ENCODE measurements around the gene NFAM1. TPM values are rescaled to one million over a fixed set of nuclear protein-coding genes. Genes with fewer than 3 reads are reported as not detected.

Gene NFAM1
- total RNA-seq, 2 experiments from 2014 or later: 0.10 to 0.15 TPM

DNA sequence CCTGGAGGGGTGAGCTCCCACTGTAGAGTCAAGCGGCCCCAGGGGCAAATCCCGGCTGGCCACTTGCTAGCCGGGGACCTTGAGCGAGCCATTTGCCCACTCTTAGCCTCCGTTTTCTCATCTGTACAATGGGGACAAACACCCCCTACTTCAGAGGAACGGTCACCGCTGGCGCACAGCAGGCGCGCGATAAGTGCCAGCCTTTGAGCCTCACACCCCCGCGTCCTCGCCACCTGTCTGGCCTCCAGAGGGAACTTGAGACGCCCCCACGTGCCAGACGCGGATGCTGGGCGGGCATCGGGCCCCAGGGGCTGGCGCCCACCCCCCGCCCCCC, 89.1 kb downstream of the NFAM1 start:
- no peaks in the 10 kb centered on the region for H3K36me3 Mint-ChIP-seq (ENCODE audit: low read depth)
- no peak overlapping the region for H3K27ac Mint-ChIP-seq
- no peaks in the 10 kb centered on the region for H3K27me3 Mint-ChIP-seq (ENCODE audit: low read depth)
- no peaks in the 10 kb centered on the region for H3K9me3 Mint-ChIP-seq
- DNase-seq: no peak
- intact Hi-C loops (cut with micrococcal nuclease): no loop called here
- peaks cover 6% of the 10 kb centered on the region for H3K4me1 Mint-ChIP-seq (ENCODE audit: low read depth)
- CTCF ChIA-PET: no interaction called here
- H3K4me3 Mint-ChIP-seq: peak overlapping the region; percentile 61

DNA sequence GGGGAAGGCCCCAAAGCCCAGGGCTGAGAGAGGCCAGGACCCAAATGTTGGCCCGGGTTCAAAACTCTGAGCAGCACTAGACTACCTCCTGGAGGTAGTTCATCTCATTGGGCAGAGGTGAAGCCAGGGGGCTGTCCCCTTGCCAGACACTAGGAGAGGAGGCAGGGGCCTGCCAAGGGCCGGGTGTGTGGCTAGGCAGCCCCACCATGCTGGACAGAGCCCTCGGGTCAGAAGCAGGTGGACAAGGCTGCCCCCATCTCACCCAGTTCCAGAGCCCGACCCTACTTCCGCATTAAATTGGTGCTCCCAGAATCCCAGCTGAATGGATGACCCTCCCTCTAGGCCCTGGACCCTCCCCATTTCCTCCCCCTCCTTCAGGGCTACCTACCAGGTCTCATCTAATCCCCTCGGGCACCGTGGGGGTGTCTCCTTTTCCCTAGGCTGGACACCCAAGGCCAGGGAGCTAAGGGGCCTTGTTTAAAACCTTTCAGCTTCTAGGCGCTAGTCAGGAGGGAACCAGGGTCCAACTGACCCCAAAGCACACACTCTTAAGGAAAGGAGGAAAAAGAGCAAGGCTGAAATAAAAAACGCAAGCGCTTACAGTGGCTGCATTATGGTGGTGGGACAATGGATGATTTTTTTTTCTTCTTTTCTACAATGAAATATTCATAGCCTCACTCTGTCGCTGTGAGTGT, 89.6 kb downstream of the NFAM1 start:
- Mint-ChIP-seq H3K9me3 (no peaks in the 10 kb centered on the region), H3K36me3 (ENCODE audit: low read depth) (no peaks in the 10 kb centered on the region), H3K4me3 (peak overlapping the region; percentile 61), H3K4me1 (ENCODE audit: low read depth) (peaks cover 6% of the 10 kb centered on the region), H3K27ac (no peak overlapping the region), H3K27me3 (ENCODE audit: low read depth) (no peaks in the 10 kb centered on the region)
- no peak for DNase-seq
- CTCF ChIA-PET: no interaction called here
- intact Hi-C loops (cut with micrococcal nuclease): no loop called here

DNA sequence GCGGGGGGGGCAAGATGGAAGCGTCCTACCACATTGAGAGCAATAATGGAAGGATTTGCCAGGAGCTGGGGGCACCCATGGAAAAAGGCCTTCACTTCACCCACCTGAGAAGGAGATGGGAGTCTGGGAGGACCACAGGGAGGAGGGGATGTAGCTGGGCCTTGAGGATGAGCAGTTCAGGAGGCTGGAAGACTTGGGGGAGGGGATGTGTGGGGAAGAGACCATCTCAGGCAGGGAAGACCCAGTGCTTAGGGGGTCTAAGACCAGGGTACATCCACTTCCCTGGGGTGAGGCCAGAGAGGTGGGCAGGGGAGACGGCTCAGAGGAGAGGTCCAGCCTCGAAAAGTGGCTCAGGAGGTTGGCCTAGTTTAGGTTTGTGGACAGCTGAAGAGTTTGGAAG, 90.4 kb downstream of the NFAM1 start:
- no peaks in the 10 kb centered on the region for H3K9me3 Mint-ChIP-seq
- H3K4me3 Mint-ChIP-seq: no peak overlapping the region
- no peaks in the 10 kb centered on the region for H3K27me3 Mint-ChIP-seq (ENCODE audit: low read depth)
- no peak for DNase-seq
- H3K27ac Mint-ChIP-seq: no peak overlapping the region
- no peaks in the 10 kb centered on the region for H3K36me3 Mint-ChIP-seq (ENCODE audit: low read depth)
- intact Hi-C loops (cut with micrococcal nuclease): no loop called here
- peaks cover 6% of the 10 kb centered on the region for H3K4me1 Mint-ChIP-seq (ENCODE audit: low read depth)
- CTCF ChIA-PET: no interaction called here

DNA sequence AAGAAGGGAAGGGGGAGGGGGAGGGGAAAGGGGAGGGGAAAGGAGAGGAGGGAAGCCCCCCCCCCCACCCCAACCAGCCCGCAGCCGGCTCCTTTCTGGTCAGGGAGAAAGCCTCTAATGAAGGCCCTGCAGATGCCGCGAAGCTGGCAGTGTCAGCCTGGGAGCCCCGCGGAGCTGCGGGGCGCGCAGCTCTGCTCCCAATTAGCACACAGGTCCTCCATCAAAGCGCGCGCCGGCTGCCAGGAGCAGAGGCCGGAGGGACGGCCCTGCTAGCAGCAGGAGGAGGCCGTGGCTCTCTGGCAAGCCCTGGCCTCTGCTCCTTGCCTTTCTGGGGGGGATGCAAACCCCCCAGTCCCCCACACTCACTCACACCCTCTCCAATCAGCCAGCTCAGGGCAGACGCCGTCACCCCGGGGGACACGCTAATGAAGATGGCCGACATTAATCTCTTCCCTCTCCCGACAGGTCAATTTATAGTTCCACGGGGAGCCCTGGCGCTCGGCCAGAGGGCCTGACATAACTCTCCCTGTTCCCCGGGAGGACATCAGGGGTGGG, 91.3 kb downstream of the NFAM1 start:
- Mint-ChIP-seq H3K4me3 (no peak overlapping the region), H3K27ac (no peak overlapping the region)
- CTCF ChIA-PET: no interaction called here

DNA sequence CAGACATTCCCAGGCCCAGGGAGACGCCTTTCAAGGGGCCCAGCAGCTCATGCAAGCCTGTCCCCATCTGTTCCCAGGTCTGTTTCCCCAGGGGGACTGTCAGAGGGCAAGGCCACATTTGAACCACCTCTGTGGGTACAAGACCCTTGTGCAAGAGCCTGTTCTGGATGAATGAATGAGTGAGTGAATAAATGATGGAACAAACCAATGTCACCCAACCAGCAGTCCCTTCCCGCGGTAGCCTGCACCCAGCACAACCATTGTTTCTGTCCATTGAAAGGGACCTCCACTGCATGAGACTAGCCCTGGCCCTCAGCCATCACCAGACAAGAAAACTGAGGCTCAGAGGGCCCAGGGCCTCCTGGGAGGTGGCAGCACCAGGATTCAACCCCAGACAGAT, 92.1 kb downstream of the NFAM1 start:
- no peak overlapping the region for H3K27ac Mint-ChIP-seq
- H3K4me3 Mint-ChIP-seq: no peak overlapping the region
- intact Hi-C loops (cut with micrococcal nuclease): no loop called here
- peaks cover 9% of the 10 kb centered on the region for H3K4me1 Mint-ChIP-seq (ENCODE audit: low read depth)
- CTCF ChIA-PET: no interaction called here
- no peaks in the 10 kb centered on the region for H3K36me3 Mint-ChIP-seq (ENCODE audit: low read depth)
- H3K9me3 Mint-ChIP-seq: no peaks in the 10 kb centered on the region
- DNase-seq: no peak
- no peaks in the 10 kb centered on the region for H3K27me3 Mint-ChIP-seq (ENCODE audit: low read depth)

More for the DNA sequence above, 91.3 kb downstream of the NFAM1 start:
- Mint-ChIP-seq H3K4me1 (ENCODE audit: low read depth) (peaks cover 6% of the 10 kb centered on the region), H3K27me3 (ENCODE audit: low read depth) (no peaks in the 10 kb centered on the region), H3K36me3 (ENCODE audit: low read depth) (no peaks in the 10 kb centered on the region), H3K9me3 (no peaks in the 10 kb centered on the region)
- DNase-seq: no peak
- intact Hi-C loops (cut with micrococcal nuclease): no loop called here

DNA sequence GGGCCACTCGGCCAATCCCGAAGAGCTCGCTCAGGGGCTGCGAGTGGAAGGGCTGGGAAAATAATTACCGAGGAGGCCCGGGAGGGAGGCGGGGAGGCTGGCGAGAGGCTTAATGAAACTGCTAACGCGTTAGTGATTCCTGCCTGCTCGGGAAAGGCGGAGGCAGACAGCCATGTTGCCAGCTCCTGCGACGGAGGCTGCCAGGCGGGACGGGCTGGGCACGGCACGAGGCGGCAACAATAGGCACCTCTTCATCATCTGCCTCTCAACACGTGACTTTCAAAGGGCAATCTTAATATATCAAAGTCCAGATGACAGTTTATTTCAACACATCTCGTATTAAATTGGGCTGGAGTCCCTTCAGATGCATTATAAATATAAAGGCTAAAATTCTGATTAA, 93.7 kb downstream of the NFAM1 start:
- Mint-ChIP-seq H3K4me3 (no peak overlapping the region), H3K27ac (no peak overlapping the region), H3K9me3 (no peaks in the 10 kb centered on the region), H3K27me3 (ENCODE audit: low read depth) (no peaks in the 10 kb centered on the region), H3K4me1 (ENCODE audit: low read depth) (peaks cover 10% of the 10 kb centered on the region), H3K36me3 (ENCODE audit: low read depth) (no peaks in the 10 kb centered on the region)
- CTCF ChIA-PET: no interaction called here
- DNase-seq: no peak
- intact Hi-C loops (cut with micrococcal nuclease): no loop called here

DNA sequence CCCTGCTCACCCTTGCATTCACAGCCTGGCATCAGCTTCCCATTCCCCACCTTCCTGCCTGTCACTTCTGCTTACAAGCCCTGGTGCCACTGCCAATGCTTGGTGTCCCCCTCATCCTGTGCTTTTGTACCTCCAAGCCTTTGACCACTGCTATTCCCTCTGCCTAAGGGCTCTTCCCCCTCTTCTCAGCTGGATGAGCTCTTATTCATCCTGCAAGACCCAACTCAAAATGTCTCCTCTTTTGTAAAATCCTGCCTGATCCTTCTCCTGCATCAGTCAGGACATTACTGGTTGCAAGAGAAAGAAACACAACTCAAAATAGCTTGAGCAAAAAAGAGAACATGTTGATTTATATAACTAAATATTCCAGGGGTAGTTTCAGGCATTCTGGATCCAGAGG, 94.8 kb downstream of the NFAM1 start:
- no peak overlapping the region for H3K27ac Mint-ChIP-seq
- no peak overlapping the region for H3K4me3 Mint-ChIP-seq
- CTCF ChIA-PET: interaction anchor here (0.6 kb wide), 1 partner anchor 40 kb away, joined by 3 read pairs; no protein-coding TSS in a partner anchor
- no peaks in the 10 kb centered on the region for H3K9me3 Mint-ChIP-seq
- intact Hi-C loops (cut with micrococcal nuclease): no loop called here
- peaks cover 8% of the 10 kb centered on the region for H3K4me1 Mint-ChIP-seq (ENCODE audit: low read depth)
- H3K27me3 Mint-ChIP-seq (ENCODE audit: low read depth): no peaks in the 10 kb centered on the region
- DNase-seq: no peak
- H3K36me3 Mint-ChIP-seq (ENCODE audit: low read depth): no peaks in the 10 kb centered on the region

DNA sequence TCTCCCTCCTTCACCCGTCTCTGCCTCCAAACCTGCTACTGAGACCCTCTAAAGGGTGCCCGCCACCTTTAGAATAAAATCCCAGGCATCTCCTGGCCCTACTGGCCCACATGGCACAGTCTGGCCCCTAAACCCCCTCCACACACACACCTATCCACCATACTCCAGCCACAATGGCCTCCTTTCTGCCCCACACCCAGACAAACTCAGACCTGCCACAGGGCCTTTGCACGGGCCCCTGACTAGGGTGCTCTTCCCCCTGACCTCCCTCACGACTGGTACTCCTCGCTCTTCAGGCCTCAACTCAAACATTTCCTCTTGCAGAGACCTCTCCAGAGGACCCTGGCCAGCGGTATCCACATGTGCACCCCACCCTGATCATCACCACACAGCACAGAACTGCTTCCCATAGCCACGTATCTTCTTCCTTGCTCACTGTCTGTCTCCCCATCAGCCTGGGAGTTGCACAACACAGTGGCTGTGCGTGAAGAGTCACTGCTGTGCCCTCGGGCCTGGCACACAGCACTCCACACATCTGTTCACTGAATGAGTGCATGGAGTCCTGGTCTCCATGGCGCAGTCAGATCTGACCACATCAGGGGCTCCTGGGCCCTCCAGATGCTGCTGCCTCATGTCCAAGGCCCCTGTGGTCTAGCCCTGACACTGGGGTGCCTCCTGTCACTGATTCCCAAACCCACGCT, 95.5 kb downstream of the NFAM1 start:
- intact Hi-C loops (cut with micrococcal nuclease): no loop called here
- CTCF ChIA-PET: interaction anchor here (0.6 kb wide), 1 partner anchor 41 kb away, joined by 3 read pairs; no protein-coding TSS in a partner anchor
- no peak for DNase-seq
- Mint-ChIP-seq H3K9me3 (no peaks in the 10 kb centered on the region), H3K4me3 (no peak overlapping the region), H3K27me3 (ENCODE audit: low read depth) (no peaks in the 10 kb centered on the region), H3K36me3 (ENCODE audit: low read depth) (no peaks in the 10 kb centered on the region), H3K4me1 (ENCODE audit: low read depth) (peaks cover 6% of the 10 kb centered on the region), H3K27ac (no peak overlapping the region)

DNA sequence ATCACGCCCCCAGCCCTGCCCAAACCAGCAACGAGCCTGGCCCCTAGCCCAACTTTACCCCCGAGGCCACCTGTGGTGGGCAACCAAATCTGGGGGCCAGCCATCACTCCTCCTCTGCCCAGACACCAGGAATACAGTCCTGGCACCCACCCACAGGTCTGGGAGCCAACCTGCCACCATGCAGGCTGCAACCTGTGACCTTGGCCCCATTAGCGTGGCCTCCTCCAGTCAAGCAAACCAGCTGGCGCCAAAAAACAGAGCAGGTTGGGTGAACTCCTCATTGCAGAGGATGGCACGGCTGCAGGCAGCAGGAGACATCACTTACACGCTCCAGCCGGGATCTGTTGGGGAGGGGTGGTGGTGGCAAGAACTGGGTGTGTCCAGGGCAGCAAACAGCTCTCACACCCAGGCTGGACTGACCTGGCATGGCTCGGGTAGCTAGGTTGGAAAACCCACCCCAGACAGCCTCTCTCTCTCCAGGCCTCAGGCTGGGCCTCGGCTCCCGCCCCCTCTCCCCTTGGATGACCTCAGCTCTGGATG, 96.3 kb downstream of the NFAM1 start:
- Mint-ChIP-seq H3K27me3 (ENCODE audit: low read depth) (no peaks in the 10 kb centered on the region), H3K4me3 (no peak overlapping the region), H3K9me3 (no peaks in the 10 kb centered on the region), H3K4me1 (ENCODE audit: low read depth) (peaks cover 6% of the 10 kb centered on the region), H3K27ac (no peak overlapping the region), H3K36me3 (ENCODE audit: low read depth) (no peaks in the 10 kb centered on the region)
- intact Hi-C loops (cut with micrococcal nuclease): no loop called here
- no peak for DNase-seq
- CTCF ChIA-PET: no interaction called here

DNA sequence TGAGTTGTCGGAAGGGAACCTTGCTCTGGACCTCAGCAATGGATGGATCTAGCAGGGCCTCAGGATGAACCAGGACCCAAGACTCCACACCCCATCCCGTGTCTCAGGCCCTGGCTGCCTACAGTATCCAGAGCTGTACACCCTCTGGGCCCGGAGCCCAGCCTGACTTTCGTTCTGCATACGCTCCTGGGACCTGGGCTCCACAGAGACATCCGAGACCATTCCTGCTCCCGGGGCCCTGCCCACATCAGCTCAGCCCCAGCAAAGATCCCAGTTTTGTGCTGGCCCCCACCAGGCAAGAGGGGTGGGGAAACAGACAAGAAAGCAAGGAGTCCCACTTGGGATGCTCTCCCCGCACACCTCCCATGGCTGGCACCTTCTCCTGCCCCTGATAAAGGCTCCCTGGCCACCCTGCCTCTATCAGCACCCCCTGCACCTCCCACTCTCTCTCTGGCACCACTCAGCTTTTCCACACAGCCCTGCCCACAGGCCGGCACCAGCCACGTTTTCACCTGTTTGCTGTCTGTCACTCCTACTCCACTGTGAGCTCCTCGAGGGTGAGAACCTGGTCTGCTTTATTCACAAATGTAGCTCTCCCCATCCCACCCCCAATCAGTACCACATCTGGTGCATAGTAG, 97.2 kb downstream of the NFAM1 start:
- Mint-ChIP-seq H3K27ac (no peak overlapping the region), H3K4me3 (no peak overlapping the region), H3K36me3 (ENCODE audit: low read depth) (no peaks in the 10 kb centered on the region), H3K4me1 (ENCODE audit: low read depth) (peaks cover 6% of the 10 kb centered on the region), H3K9me3 (no peaks in the 10 kb centered on the region), H3K27me3 (ENCODE audit: low read depth) (no peaks in the 10 kb centered on the region)
- DNase-seq: no peak
- CTCF ChIA-PET: no interaction called here
- intact Hi-C loops (cut with micrococcal nuclease): no loop called here

DNA sequence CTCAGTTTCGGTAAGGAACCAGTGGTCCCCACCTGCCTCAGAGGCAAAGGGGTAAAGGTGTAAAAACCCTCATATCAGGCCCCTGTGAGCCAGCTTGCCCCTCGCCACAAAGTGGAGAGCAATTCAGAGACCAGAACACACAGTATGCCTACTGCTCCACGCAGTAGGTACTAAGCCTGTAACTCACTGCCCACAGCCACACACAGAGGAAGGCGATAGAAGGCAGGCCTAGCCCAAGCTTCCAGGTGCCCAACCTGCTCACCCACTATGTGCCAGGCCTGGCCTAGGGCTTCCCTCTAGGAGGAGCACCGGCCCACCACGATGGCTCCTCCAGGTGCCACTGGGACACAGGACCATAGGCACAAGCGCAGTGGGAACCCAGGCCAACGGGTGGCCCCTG, 98.7 kb downstream of the NFAM1 start:
- DNase-seq: no peak
- H3K4me1 Mint-ChIP-seq (ENCODE audit: low read depth): peaks cover 11% of the 10 kb centered on the region
- H3K36me3 Mint-ChIP-seq (ENCODE audit: low read depth): no peaks in the 10 kb centered on the region
- no peak overlapping the region for H3K27ac Mint-ChIP-seq
- CTCF ChIA-PET: no interaction called here
- H3K9me3 Mint-ChIP-seq: no peaks in the 10 kb centered on the region
- H3K27me3 Mint-ChIP-seq (ENCODE audit: low read depth): no peaks in the 10 kb centered on the region
- intact Hi-C loops (cut with micrococcal nuclease): no loop called here
- H3K4me3 Mint-ChIP-seq: no peak overlapping the region

DNA sequence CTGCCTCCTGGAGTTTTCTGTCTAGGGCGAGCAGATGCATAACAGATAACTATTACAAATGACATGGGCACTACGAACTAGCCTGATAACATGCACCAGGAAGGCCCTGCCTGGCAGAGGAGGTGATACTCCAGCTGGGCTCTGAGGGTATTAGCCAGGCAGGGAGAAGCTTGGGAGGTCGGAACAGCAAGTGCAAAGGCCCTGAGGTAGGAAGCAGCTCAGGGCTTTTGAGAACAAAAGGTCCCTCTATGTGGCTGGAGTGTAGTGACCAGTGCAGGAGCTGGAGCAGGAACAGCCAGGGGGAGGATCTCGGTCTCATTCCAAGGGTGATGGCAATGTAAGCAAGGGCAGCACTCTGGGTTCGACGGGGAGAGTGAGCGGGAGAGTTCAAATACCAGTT, 100.1 kb downstream of the NFAM1 start:
- Mint-ChIP-seq H3K36me3 (ENCODE audit: low read depth) (no peaks in the 10 kb centered on the region), H3K27me3 (ENCODE audit: low read depth) (no peaks in the 10 kb centered on the region), H3K4me3 (no peak overlapping the region), H3K27ac (no peak overlapping the region), H3K4me1 (ENCODE audit: low read depth) (peaks cover 25% of the 10 kb centered on the region), H3K9me3 (no peaks in the 10 kb centered on the region)
- no peak for DNase-seq
- intact Hi-C loops (cut with micrococcal nuclease): no loop called here
- CTCF ChIA-PET: no interaction called here

Measured in activated naive CD4-positive, alpha-beta T cell treated with anti-CD3 and anti-CD28 coated beads for 36 hours (primary cell).